HL-60 (cell line): ENCODE results near the gene PSTPIP1.

ENCODE experiments used
- GABPA ChIP-seq: IDR thresholded peaks from 2 replicates; pipeline ENCODE4 v1.6.1; 2012; ENCODE audit warnings: low read depth
- POLR2AphosphoS5 ChIP-seq: IDR thresholded peaks from 2 replicates; pipeline ENCODE4 v1.6.1; 2012; ENCODE audit warnings: low read depth
- SPI1 ChIP-seq: IDR thresholded peaks from 2 replicates; pipeline ENCODE4 v1.6.1; 2012; ENCODE audit warnings: low read depth, mild to moderate bottlenecking, borderline replicate concordance
- TF ChIP-seq, protein P1 (sequence below): IDR thresholded peaks from one replicate; pipeline ENCODE4 v1.5.1; 2011; ENCODE audit warnings: low read length, control low read depth, inconsistent platforms; ENCODE audit not compliant: insufficient read depth
- TF ChIP-seq, protein P2 (sequence below): IDR thresholded peaks from 2 replicates; pipeline ENCODE4 v1.6.1; 2012; ENCODE audit warnings: low read depth; ENCODE audit not compliant: insufficient replicate concordance

DNA sequence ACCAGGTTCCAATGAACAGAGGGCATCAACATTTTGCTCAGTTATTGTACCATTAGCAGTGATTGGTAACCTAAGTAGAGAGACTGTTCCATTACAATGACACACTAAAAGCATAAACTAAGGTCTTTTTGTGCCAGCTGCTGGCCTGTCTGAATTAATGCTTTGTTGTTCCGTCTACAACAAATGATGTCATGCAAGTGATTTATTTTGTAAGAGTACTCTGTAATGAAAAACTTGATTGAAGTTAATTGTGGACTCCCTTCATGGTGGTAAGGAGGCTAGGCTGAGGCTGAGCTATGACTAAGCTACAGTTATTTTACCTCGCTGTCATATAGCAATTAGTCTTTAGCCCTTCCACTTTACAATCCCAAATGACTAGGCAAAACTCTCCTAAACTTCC lies 40.2 kb upstream of the PSTPIP1 start:
- TF ChIP-seq, protein P1, sequence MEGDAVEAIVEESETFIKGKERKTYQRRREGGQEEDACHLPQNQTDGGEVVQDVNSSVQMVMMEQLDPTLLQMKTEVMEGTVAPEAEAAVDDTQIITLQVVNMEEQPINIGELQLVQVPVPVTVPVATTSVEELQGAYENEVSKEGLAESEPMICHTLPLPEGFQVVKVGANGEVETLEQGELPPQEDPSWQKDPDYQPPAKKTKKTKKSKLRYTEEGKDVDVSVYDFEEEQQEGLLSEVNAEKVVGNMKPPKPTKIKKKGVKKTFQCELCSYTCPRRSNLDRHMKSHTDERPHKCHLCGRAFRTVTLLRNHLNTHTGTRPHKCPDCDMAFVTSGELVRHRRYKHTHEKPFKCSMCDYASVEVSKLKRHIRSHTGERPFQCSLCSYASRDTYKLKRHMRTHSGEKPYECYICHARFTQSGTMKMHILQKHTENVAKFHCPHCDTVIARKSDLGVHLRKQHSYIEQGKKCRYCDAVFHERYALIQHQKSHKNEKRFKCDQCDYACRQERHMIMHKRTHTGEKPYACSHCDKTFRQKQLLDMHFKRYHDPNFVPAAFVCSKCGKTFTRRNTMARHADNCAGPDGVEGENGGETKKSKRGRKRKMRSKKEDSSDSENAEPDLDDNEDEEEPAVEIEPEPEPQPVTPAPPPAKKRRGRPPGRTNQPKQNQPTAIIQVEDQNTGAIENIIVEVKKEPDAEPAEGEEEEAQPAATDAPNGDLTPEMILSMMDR, result no peak
- no peak for TF ChIP-seq POLR2AphosphoS5
- no peak for TF ChIP-seq GABPA
- TF ChIP-seq SPI1, result no peak
- TF ChIP-seq, protein P2, sequence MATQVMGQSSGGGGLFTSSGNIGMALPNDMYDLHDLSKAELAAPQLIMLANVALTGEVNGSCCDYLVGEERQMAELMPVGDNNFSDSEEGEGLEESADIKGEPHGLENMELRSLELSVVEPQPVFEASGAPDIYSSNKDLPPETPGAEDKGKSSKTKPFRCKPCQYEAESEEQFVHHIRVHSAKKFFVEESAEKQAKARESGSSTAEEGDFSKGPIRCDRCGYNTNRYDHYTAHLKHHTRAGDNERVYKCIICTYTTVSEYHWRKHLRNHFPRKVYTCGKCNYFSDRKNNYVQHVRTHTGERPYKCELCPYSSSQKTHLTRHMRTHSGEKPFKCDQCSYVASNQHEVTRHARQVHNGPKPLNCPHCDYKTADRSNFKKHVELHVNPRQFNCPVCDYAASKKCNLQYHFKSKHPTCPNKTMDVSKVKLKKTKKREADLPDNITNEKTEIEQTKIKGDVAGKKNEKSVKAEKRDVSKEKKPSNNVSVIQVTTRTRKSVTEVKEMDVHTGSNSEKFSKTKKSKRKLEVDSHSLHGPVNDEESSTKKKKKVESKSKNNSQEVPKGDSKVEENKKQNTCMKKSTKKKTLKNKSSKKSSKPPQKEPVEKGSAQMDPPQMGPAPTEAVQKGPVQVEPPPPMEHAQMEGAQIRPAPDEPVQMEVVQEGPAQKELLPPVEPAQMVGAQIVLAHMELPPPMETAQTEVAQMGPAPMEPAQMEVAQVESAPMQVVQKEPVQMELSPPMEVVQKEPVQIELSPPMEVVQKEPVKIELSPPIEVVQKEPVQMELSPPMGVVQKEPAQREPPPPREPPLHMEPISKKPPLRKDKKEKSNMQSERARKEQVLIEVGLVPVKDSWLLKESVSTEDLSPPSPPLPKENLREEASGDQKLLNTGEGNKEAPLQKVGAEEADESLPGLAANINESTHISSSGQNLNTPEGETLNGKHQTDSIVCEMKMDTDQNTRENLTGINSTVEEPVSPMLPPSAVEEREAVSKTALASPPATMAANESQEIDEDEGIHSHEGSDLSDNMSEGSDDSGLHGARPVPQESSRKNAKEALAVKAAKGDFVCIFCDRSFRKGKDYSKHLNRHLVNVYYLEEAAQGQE, result no peak
